Astrocyte (in vitro differentiated cells and primary cell): ENCODE results near the gene TEDDM1. TPM values are rescaled to one million over a fixed set of nuclear protein-coding genes. Genes with fewer than 3 reads are reported as not detected.

Experiments used
- DNase-seq: peaks from one replicate; pipeline ENCODE4 v3.0.0-alpha.2; 2010; ENCODE audit warnings: low read depth
- FAIRE-seq: peaks from 2 replicates; lab custom pipeline; 2011; peaks lifted over from hg19 to GRCh38; lab: Jason Lieb, UNC
- H2AFZ ChIP-seq: 2 replicates; pipeline ENCODE4 v1.6.0; 2012; ENCODE audit warnings: low read depth, low read length, inconsistent platforms
- H3K27ac ChIP-seq: 2 replicates; pipeline ENCODE4 v1.5.1; 2011; ENCODE audit warnings: low read depth, low read length, inconsistent platforms
- H3K27me3 ChIP-seq: 2 replicates; pipeline ENCODE4 v1.6.0; 2011; ENCODE audit warnings: low read length, inconsistent platforms; ENCODE audit not compliant: insufficient read depth
- H3K36me3 ChIP-seq: 2 replicates; pipeline ENCODE4 v1.5.1; 2011; ENCODE audit warnings: low read length, inconsistent platforms; ENCODE audit not compliant: insufficient read depth
- H3K4me1 ChIP-seq: 2 replicates; pipeline ENCODE4 v1.5.1; 2011; ENCODE audit warnings: low read length, inconsistent platforms; ENCODE audit not compliant: insufficient read depth
- H3K4me2 ChIP-seq: 2 replicates; pipeline ENCODE4 v1.6.0; 2012; ENCODE audit warnings: low read length, inconsistent platforms
- H3K4me3 ChIP-seq: 2 replicates; pipeline ENCODE4 v1.5.1; 2011; ENCODE audit warnings: low read depth, mild to moderate bottlenecking, low read length, inconsistent platforms; ENCODE audit not compliant: insufficient read depth
- H3K79me2 ChIP-seq: 2 replicates; pipeline ENCODE4 v1.6.0; 2012; ENCODE audit warnings: mild to moderate bottlenecking, low read length, inconsistent platforms; ENCODE audit not compliant: insufficient read depth
- H3K9ac ChIP-seq: 2 replicates; pipeline ENCODE4 v1.6.0; 2012; ENCODE audit warnings: mild to moderate bottlenecking, low read length, inconsistent platforms
- H3K9me3 ChIP-seq: 2 replicates; pipeline ENCODE4 v1.5.1; 2012; ENCODE audit warnings: low read depth, mild to moderate bottlenecking, low read length, inconsistent platforms; ENCODE audit not compliant: insufficient read depth
- H4K20me1 ChIP-seq: 2 replicates; pipeline ENCODE4 v1.6.0; 2012; ENCODE audit warnings: low read length, inconsistent platforms; ENCODE audit not compliant: insufficient read depth
- H3K27ac Mint-ChIP-seq: one replicate; pipeline ENCODE4 v1.8.0; 2021; ENCODE audit warnings: mild to moderate bottlenecking, mixed read lengths; ENCODE audit not compliant: unreplicated experiment
- H3K27me3 Mint-ChIP-seq: one replicate; pipeline ENCODE4 v1.8.0; 2021; ENCODE audit warnings: low read depth, mixed read lengths; ENCODE audit not compliant: unreplicated experiment
- H3K36me3 Mint-ChIP-seq: one replicate; pipeline ENCODE4 v1.8.0; 2021; ENCODE audit warnings: low read depth, mixed read lengths; ENCODE audit not compliant: unreplicated experiment
- H3K4me1 Mint-ChIP-seq: one replicate; pipeline ENCODE4 v1.8.0; 2021; ENCODE audit warnings: low read depth, mixed read lengths; ENCODE audit not compliant: unreplicated experiment
- H3K4me3 Mint-ChIP-seq: one replicate; pipeline ENCODE4 v1.8.0; 2021; ENCODE audit warnings: mild to moderate bottlenecking, moderate library complexity, mixed read lengths; ENCODE audit not compliant: unreplicated experiment
- H3K9me3 Mint-ChIP-seq: one replicate; pipeline ENCODE4 v1.8.0; 2021; ENCODE audit warnings: mild to moderate bottlenecking, mixed read lengths; ENCODE audit not compliant: unreplicated experiment
- CTCF ChIP-seq: IDR thresholded peaks from 2 replicates; pipeline ENCODE4 v1.5.1; 2011; ENCODE audit warnings: low read depth, mild to moderate bottlenecking, inconsistent platforms, low read length, moderate library complexity; ENCODE audit not compliant: insufficient read depth
- EZH2 ChIP-seq: IDR thresholded peaks from 2 replicates; pipeline ENCODE4 v1.6.1; 2012; ENCODE audit warnings: mild to moderate bottlenecking, low read length, inconsistent platforms; ENCODE audit not compliant: insufficient read depth
- total RNA-seq: library from RNA; stranded (reverse); gene quantifications from 2 replicates; pipeline ENCODE4 v1.2.1, GENCODE V29; 2021

TEDDM1 gene
- total RNA-seq, 1 donor from 2014 or later, result not detected

DNA sequence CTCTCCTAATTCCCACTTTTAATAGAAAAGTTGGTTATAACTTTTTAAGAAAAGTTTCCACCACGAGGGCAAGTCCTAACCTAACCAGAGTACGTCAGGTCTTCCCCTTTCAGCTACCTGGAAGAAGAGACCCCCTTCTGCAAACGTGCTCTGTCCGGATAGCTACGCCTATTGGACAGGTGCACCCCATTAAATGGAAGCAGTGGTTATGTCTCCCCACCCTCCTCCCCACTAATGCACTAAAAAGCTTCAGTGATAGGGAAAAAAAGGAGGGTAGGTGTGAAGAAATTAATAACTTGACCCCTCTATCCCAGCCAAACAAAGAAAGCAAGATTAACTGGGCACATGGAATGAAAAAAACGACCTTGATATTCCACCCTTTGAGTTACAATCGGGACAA, 16.5 kb downstream of the TEDDM1 start:
- Histone ChIP-seq H3K27ac (no peak overlapping the region), H3K36me3 (peaks cover 57% of the 10 kb centered on the region), H3K4me2 (no peak overlapping the region), H4K20me1 (peaks cover 49% of the 10 kb centered on the region), H3K4me1 (no peaks in the 10 kb centered on the region), H3K9ac (no peak overlapping the region), H3K4me3 (no peak overlapping the region), H3K79me2 (peaks cover 17% of the 10 kb centered on the region), H3K27me3 (no peaks in the 10 kb centered on the region), H3K9me3 (no peaks in the 10 kb centered on the region), H2AFZ (no peak overlapping the region)
- FAIRE-seq (no peak), DNase-seq (no peak)
- no peak overlapping the region for H3K4me3 Mint-ChIP-seq
- H3K27me3 Mint-ChIP-seq, result no peaks in the 10 kb centered on the region
- H3K9me3 Mint-ChIP-seq, result no peaks in the 10 kb centered on the region
- peaks cover 20% of the 10 kb centered on the region for H3K36me3 Mint-ChIP-seq
- H3K27ac Mint-ChIP-seq, result no peak overlapping the region
- H3K4me1 Mint-ChIP-seq, result peaks cover 4% of the 10 kb centered on the region
- TF ChIP-seq EZH2 (no peak), CTCF (no peak)

DNA sequence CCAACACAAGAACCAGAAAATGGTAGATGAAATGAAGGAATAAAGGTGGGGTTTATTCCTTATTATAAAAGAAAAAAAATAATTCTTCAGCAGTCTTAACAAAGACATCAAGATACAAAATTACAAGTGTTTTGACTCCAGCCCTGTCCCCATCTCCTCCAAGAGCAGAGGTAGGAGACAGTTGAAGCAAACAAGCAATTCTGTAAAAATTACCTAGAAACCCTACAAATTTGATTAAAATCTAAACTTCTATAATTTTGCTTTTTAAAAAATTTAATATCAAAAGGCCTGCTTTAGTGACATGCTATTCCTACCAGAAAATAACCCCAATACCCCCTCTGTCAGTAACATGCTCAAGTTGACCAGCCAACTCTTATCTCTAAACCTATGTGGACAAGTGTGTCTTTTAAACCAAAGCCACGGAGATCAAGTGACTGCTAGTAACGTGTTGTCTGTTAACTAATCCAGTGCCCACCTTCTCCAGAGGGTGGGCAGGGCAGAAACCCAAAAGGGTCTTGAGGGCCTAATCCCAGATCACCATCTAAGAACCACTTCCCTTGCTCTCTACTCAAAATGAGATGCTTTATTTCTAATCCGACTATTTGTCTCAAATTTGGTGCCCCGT, 17.3 kb downstream of the TEDDM1 start:
- H3K4me1 ChIP-seq, result no peaks in the 10 kb centered on the region
- H3K4me3 Mint-ChIP-seq, result no peak overlapping the region
- H3K27ac ChIP-seq, result no peak overlapping the region
- no peak overlapping the region for H3K4me2 ChIP-seq
- peaks cover 9% of the 10 kb centered on the region for H3K79me2 ChIP-seq
- H3K4me3 ChIP-seq, result no peak overlapping the region
- no peaks in the 10 kb centered on the region for H3K27me3 ChIP-seq
- H3K27me3 Mint-ChIP-seq, result no peaks in the 10 kb centered on the region
- DNase-seq (no peak), FAIRE-seq (no peak)
- no peak for TF ChIP-seq CTCF
- TF ChIP-seq EZH2, result no peak
- H3K9me3 Mint-ChIP-seq, result no peaks in the 10 kb centered on the region
- peaks cover 41% of the 10 kb centered on the region for H4K20me1 ChIP-seq
- H3K36me3 ChIP-seq, result peaks cover 56% of the 10 kb centered on the region
- no peak overlapping the region for H3K27ac Mint-ChIP-seq
- no peak overlapping the region for H2AFZ ChIP-seq
- no peaks in the 10 kb centered on the region for H3K9me3 ChIP-seq
- no peak overlapping the region for H3K9ac ChIP-seq
- H3K4me1 Mint-ChIP-seq, result no peaks in the 10 kb centered on the region
- peaks cover 20% of the 10 kb centered on the region for H3K36me3 Mint-ChIP-seq

GRCh38 chr1:182381962-182382819, 18.3 kb downstream of the TEDDM1 start:
- H3K36me3 ChIP-seq, result peaks cover 49% of the 10 kb centered on the region
- H3K4me2 ChIP-seq, result no peak overlapping the region
- no peaks in the 10 kb centered on the region for H3K27me3 ChIP-seq
- no peaks in the 10 kb centered on the region for H3K9me3 ChIP-seq
- H3K4me1 Mint-ChIP-seq, result no peaks in the 10 kb centered on the region
- no peak overlapping the region for H2AFZ ChIP-seq
- H3K4me3 ChIP-seq, result no peak overlapping the region
- no peak overlapping the region for H3K27ac Mint-ChIP-seq
- no peak for TF ChIP-seq EZH2
- TF ChIP-seq CTCF, result no peak
- H3K27me3 Mint-ChIP-seq, result no peaks in the 10 kb centered on the region
- no peak overlapping the region for H3K9ac ChIP-seq
- no peaks in the 10 kb centered on the region for H3K4me1 ChIP-seq
- FAIRE-seq (no peak), DNase-seq (no peak)
- no peak overlapping the region for H3K27ac ChIP-seq
- peaks cover 32% of the 10 kb centered on the region for H4K20me1 ChIP-seq
- H3K36me3 Mint-ChIP-seq, result peaks cover 19% of the 10 kb centered on the region
- H3K79me2 ChIP-seq, result peaks cover 4% of the 10 kb centered on the region
- H3K9me3 Mint-ChIP-seq, result no peaks in the 10 kb centered on the region
- no peak overlapping the region for H3K4me3 Mint-ChIP-seq
